IPS-18c (cell line): ENCODE data around the gene KCTD1.

Experiments used
- H3K4me3 ChIP-seq: 2 replicates; pipeline ENCODE4 v1.7.0; 2013; ENCODE audit warnings: low read depth, mild to moderate bottlenecking, low read length, moderate library complexity; ENCODE audit not compliant: insufficient read depth
- H3K9me3 ChIP-seq: one replicate; pipeline ENCODE4 v1.6.1; 2013; ENCODE audit warnings: mild to moderate bottlenecking, low read length, moderate library complexity; ENCODE audit not compliant: control insufficient read depth, insufficient read depth

KCTD1 gene

GRCh38 chr18:26553943-26554342 is 5.6 kb upstream of the KCTD1 start:
- no peak overlapping the region for H3K4me3 ChIP-seq
- no peaks in the 10 kb centered on the region for H3K9me3 ChIP-seq

- Histone ChIP-seq H3K9me3 (no peaks in the 10 kb centered on the region), H3K4me3 (no peak overlapping the region)
Measured at GRCh38 chr18:26551695-26552081, 3.3 kb upstream of the KCTD1 start.

GRCh38 chr18:26550998-26551694 is 2.8 kb upstream of the KCTD1 start:
- H3K4me3 ChIP-seq: peak overlapping the region; percentile 55

GRCh38 chr18:26549263-26550094 is 1.1 kb upstream of the KCTD1 start:
- peak overlapping the region; percentile 55 for H3K4me3 ChIP-seq

More at GRCh38 chr18:26550998-26551694, 2.8 kb upstream of the KCTD1 start:
- no peaks in the 10 kb centered on the region for H3K9me3 ChIP-seq

GRCh38 chr18:26547646-26548414 is 523 bp downstream of the KCTD1 start:
- peak overlapping the region; percentile 58 for H3K4me3 ChIP-seq
- H3K9me3 ChIP-seq: no peaks in the 10 kb centered on the region

More at GRCh38 chr18:26549263-26550094, 1.1 kb upstream of the KCTD1 start:
- H3K9me3 ChIP-seq: no peaks in the 10 kb centered on the region

GRCh38 chr18:26546875-26547645 is 1.3 kb downstream of the KCTD1 start:
- Histone ChIP-seq H3K4me3 (peak overlapping the region; percentile 58), H3K9me3 (no peaks in the 10 kb centered on the region)

- H3K9me3 ChIP-seq: no peaks in the 10 kb centered on the region
- H3K4me3 ChIP-seq: peak overlapping the region; percentile 51
Measured at GRCh38 chr18:26546170-26546874, 2.0 kb downstream of the KCTD1 start.

GRCh38 chr18:26545335-26546123 is 2.8 kb downstream of the KCTD1 start:
- no peaks in the 10 kb centered on the region for H3K9me3 ChIP-seq
- no peak overlapping the region; the same call in 1 of the 2 replicates for H3K4me3 ChIP-seq

- Histone ChIP-seq H3K9me3 (no peaks in the 10 kb centered on the region), H3K4me3 (no peak overlapping the region)
Measured at GRCh38 chr18:26544451-26544850, 3.9 kb downstream of the KCTD1 start.

GRCh38 chr18:26543373-26543772 is 5.0 kb downstream of the KCTD1 start:
- no peak overlapping the region for H3K4me3 ChIP-seq
- no peaks in the 10 kb centered on the region for H3K9me3 ChIP-seq

- Histone ChIP-seq H3K4me3 (no peak overlapping the region), H3K9me3 (no peaks in the 10 kb centered on the region)
Measured at GRCh38 chr18:26540043-26540628, 8.2 kb downstream of the KCTD1 start.

GRCh38 chr18:26538524-26538923 is 9.8 kb downstream of the KCTD1 start:
- H3K9me3 ChIP-seq: no peaks in the 10 kb centered on the region

GRCh38 chr18:26536664-26537063 is 11.7 kb downstream of the KCTD1 start:
- Histone ChIP-seq H3K4me3 (no peak overlapping the region), H3K9me3 (no peaks in the 10 kb centered on the region)

More at GRCh38 chr18:26538524-26538923, 9.8 kb downstream of the KCTD1 start:
- H3K4me3 ChIP-seq: no peak overlapping the region

- Histone ChIP-seq H3K9me3 (no peaks in the 10 kb centered on the region), H3K4me3 (no peak overlapping the region)
Measured at GRCh38 chr18:26536032-26536431, 12.3 kb downstream of the KCTD1 start.

GRCh38 chr18:26535630-26536029 is 12.7 kb downstream of the KCTD1 start:
- no peak overlapping the region for H3K4me3 ChIP-seq
- no peaks in the 10 kb centered on the region for H3K9me3 ChIP-seq
